ENCODE measurements around the gene SUPT5H. TPM values are rescaled to one million over a fixed set of nuclear protein-coding genes. Genes with fewer than 3 reads are reported as not detected.
A peak's percentile ranks its signal among the peaks of the same experiment; 100 is the strongest.

Gene SUPT5H
- total and polyA plus RNA-seq, 2 of the 13 experiments (the other 11 are each of a cell fraction or from before 2014, with no cell fraction given), result 48.2 to 51.7 TPM

GRCh38 chr19:39497996-39498797 lies 52.8 kb downstream of the SUPT5H start (continued):
- TF ChIP-seq DMTF1 (CRISPR knock-in tag; IDR thresholded peaks at IDR 0.05) (no peak), ZNF619 (CRISPR knock-in tag; IDR thresholded peaks at IDR 0.05) (no peak), IKZF5 (CRISPR knock-in tag; IDR thresholded peaks at IDR 0.05) (peak; percentile 26; the same call in 1 of the 2 replicates), ZNF800 (CRISPR knock-in tag; IDR thresholded peaks at IDR 0.05) (peak; percentile 81), ZNF281 (CRISPR knock-in tag; IDR thresholded peaks at IDR 0.05; ENCODE audit: borderline replicate concordance) (peak; percentile 74; the same call in 1 of the 2 replicates), ZNF335 (CRISPR knock-in tag; IDR thresholded peaks at IDR 0.05) (peak; percentile 33; the same call in 1 of the 2 replicates), MAF1 (CRISPR knock-in tag; IDR thresholded peaks at IDR 0.05; ENCODE audit: borderline replicate concordance) (no peak), HNF4A (CRISPR knock-in tag; IDR thresholded peaks at IDR 0.05) (no peak), HIVEP1 (CRISPR knock-in tag; IDR thresholded peaks at IDR 0.05) (no peak; the same call in 1 of the 2 replicates), KMT2B (CRISPR knock-in tag; IDR thresholded peaks at IDR 0.05) (no peak), ZNF768 (CRISPR knock-in tag; IDR thresholded peaks at IDR 0.05) (peak; percentile 41; the same call in 1 of the 2 replicates), HOXA5 (CRISPR knock-in tag; IDR thresholded peaks at IDR 0.05) (no peak), SP5 (CRISPR knock-in tag; IDR thresholded peaks at IDR 0.05; ENCODE audit: borderline replicate concordance, low read depth) (no peak), FOXJ3 (CRISPR knock-in tag; IDR thresholded peaks at IDR 0.05; ENCODE audit: borderline replicate concordance) (no peak), ISL2 (CRISPR knock-in tag; IDR thresholded peaks at IDR 0.05) (no peak), ZFP91 (CRISPR knock-in tag; IDR thresholded peaks at IDR 0.05; ENCODE audit: borderline replicate concordance) (peak; percentile 20; the same call in 1 of the 2 replicates), GABPB1 (CRISPR knock-in tag; IDR thresholded peaks at IDR 0.05) (peak; percentile 48; the same call in 1 of the 2 replicates)
